H9 (cell line): Measurements from ENCODE around the gene HTR7. TPM values are rescaled to one million over a fixed set of nuclear protein-coding genes. Genes with fewer than 3 reads are reported as not detected.
A peak's percentile ranks its signal among the peaks of the same experiment; 100 is the strongest.

Experiments
- DNase-seq: peaks from one replicate; pipeline ENCODE4 v3.0.0-alpha.2; 2017
- H2AFZ ChIP-seq: one replicate; pipeline ENCODE4 v1.6.1; 2013; ENCODE audit warnings: mild to moderate bottlenecking, low read length, control low read depth, moderate library complexity
- H2AK5ac ChIP-seq: 2 replicates; pipeline ENCODE4 v1.6.1; 2013; ENCODE audit warnings: low read length, control low read depth, mixed read lengths; ENCODE audit not compliant: insufficient read length
- H2BK120ac ChIP-seq: one replicate; pipeline ENCODE4 v1.6.1; 2013; ENCODE audit warnings: low read depth, mild to moderate bottlenecking, low read length, control low read depth, inconsistent platforms; ENCODE audit not compliant: poor library complexity, severe bottlenecking
- H2BK12ac ChIP-seq: 2 replicates; pipeline ENCODE4 v1.6.1; 2013; ENCODE audit warnings: low read length, control low read depth, mixed read lengths, low read depth; ENCODE audit not compliant: insufficient read length
- H2BK15ac ChIP-seq: 2 replicates; pipeline ENCODE4 v1.6.1; 2013; ENCODE audit warnings: low read depth, low read length, control low read depth
- H2BK20ac ChIP-seq: one replicate; pipeline ENCODE4 v1.6.1; 2013; ENCODE audit warnings: low read depth, mild to moderate bottlenecking, low read length, control low read depth, inconsistent platforms; ENCODE audit not compliant: poor library complexity, severe bottlenecking
- H2BK5ac ChIP-seq: 2 replicates; pipeline ENCODE4 v1.6.1; 2013; ENCODE audit warnings: low read length, control low read depth, mixed read lengths; ENCODE audit not compliant: insufficient read length
- H3K14ac ChIP-seq: 2 replicates; pipeline ENCODE4 v1.6.1; 2013; ENCODE audit warnings: low read length, control low read depth; ENCODE audit not compliant: insufficient read depth
- H3K18ac ChIP-seq: 2 replicates; pipeline ENCODE4 v1.6.1; 2013; ENCODE audit warnings: low read depth, mild to moderate bottlenecking, mixed read lengths, low read length, control low read depth; ENCODE audit not compliant: insufficient read length
- H3K23ac ChIP-seq: 2 replicates; pipeline ENCODE4 v1.6.1; 2013; ENCODE audit warnings: low read length, control low read depth, mixed read lengths, low read depth; ENCODE audit not compliant: insufficient read length
- H3K23me2 ChIP-seq: 2 replicates; pipeline ENCODE4 v1.6.1; 2013; ENCODE audit warnings: low read depth, mild to moderate bottlenecking, mixed read lengths, low read length, control low read depth; ENCODE audit not compliant: insufficient read length, poor library complexity, severe bottlenecking
- H3K27ac ChIP-seq: 2 replicates; pipeline ENCODE4 v1.5.1; 2013; ENCODE audit warnings: low read length, control low read depth, mixed read lengths, low read depth; ENCODE audit not compliant: insufficient read length
- H3K27me3 ChIP-seq: 2 replicates; pipeline ENCODE4 v1.6.1; 2013; ENCODE audit warnings: low read length, control low read depth, inconsistent platforms; ENCODE audit not compliant: insufficient read depth
- H3K4ac ChIP-seq: 2 replicates; pipeline ENCODE4 v1.6.1; 2013; ENCODE audit warnings: low read depth, mild to moderate bottlenecking, control low read depth, inconsistent platforms, low read length, moderate library complexity
- H3K4me1 ChIP-seq: 2 replicates; pipeline ENCODE4 v1.6.1; 2013; ENCODE audit warnings: low read length, control low read depth, inconsistent platforms; ENCODE audit not compliant: insufficient read depth
- H3K4me2 ChIP-seq: 2 replicates; pipeline ENCODE4 v1.6.1; 2013; ENCODE audit warnings: low read length, control low read depth, mixed read lengths; ENCODE audit not compliant: insufficient read length, insufficient read depth
- H3K56ac ChIP-seq: 2 replicates; pipeline ENCODE4 v1.6.1; 2013; ENCODE audit warnings: low read depth, mild to moderate bottlenecking, mixed read lengths, low read length, control low read depth; ENCODE audit not compliant: insufficient read length
- H3K79me1 ChIP-seq: 2 replicates; pipeline ENCODE4 v1.6.1; 2013; ENCODE audit warnings: low read depth, mild to moderate bottlenecking, moderate library complexity, low read length, control low read depth, inconsistent platforms; ENCODE audit not compliant: insufficient read depth, poor library complexity, severe bottlenecking
- H3K79me2 ChIP-seq: 2 replicates; pipeline ENCODE4 v1.6.1; 2013; ENCODE audit warnings: low read length, control low read depth, inconsistent platforms; ENCODE audit not compliant: insufficient read depth
- H3K9ac ChIP-seq: 2 replicates; pipeline ENCODE4 v1.6.1; 2013; ENCODE audit warnings: low read length, control low read depth, mixed read lengths; ENCODE audit not compliant: insufficient read length; ENCODE audit errors: extremely low read depth
- H3K9me3 ChIP-seq: one replicate; pipeline ENCODE4 v1.6.1; 2013; ENCODE audit warnings: low read depth, low read length, inconsistent platforms; ENCODE audit not compliant: control insufficient read depth
- H3T11ph ChIP-seq: one replicate; pipeline ENCODE4 v1.6.1; 2013; ENCODE audit warnings: mild to moderate bottlenecking, low read length, control low read depth, inconsistent platforms
- H4K20me1 ChIP-seq: one replicate; pipeline ENCODE4 v1.6.1; 2013; ENCODE audit not compliant: control insufficient read depth, insufficient read length, insufficient read depth
- H4K5ac ChIP-seq: 2 replicates; pipeline ENCODE4 v1.6.1; 2013; ENCODE audit warnings: low read depth, mild to moderate bottlenecking, mixed read lengths, low read length, control low read depth; ENCODE audit not compliant: insufficient read length
- H4K8ac ChIP-seq: replicated peaks from 2 replicates; pipeline ENCODE4 v1.6.1; 2013; ENCODE audit warnings: low read length, control low read depth, mixed read lengths, low read depth; ENCODE audit not compliant: insufficient read length
- H4K91ac ChIP-seq: 2 replicates; pipeline ENCODE4 v1.6.1; 2013; ENCODE audit warnings: low read depth, mild to moderate bottlenecking, moderate library complexity, mixed read lengths, low read length, control low read depth; ENCODE audit not compliant: insufficient read length
- H3K27ac Mint-ChIP-seq, 3 experiments: 2 replicates in 2 of 3; 3 replicates in 1 of 3; pipeline ENCODE4 v1.8.0; 2020 to 2021; ENCODE audit warnings: mixed read lengths in 3 of 3, mild to moderate bottlenecking in 1 of 3, moderate library complexity in 1 of 3
- H3K27me3 Mint-ChIP-seq: 2 replicates; pipeline ENCODE4 v1.8.0; 2021; ENCODE audit warnings: low read depth, mild to moderate bottlenecking, moderate library complexity, mixed read lengths
- H3K36me3 Mint-ChIP-seq, 3 experiments: 2 replicates in 2 of 3; 3 replicates in 1 of 3; pipeline ENCODE4 v1.8.0; 2020 to 2021; ENCODE audit warnings: low read depth in 3 of 3, mixed read lengths in 3 of 3; ENCODE audit not compliant: insufficient read depth in 1 of 3
- H3K4me1 Mint-ChIP-seq, 2 experiments: 2 replicates each; pipeline ENCODE4 v1.8.0; 2020; ENCODE audit warnings: mixed read lengths in 2 of 2
- H3K4me3 Mint-ChIP-seq, 2 experiments: 2 replicates in 1 of 2; 3 replicates in 1 of 2; pipeline ENCODE4 v1.8.0; 2020 to 2021; ENCODE audit warnings: mild to moderate bottlenecking in 2 of 2, mixed read lengths in 2 of 2, moderate library complexity in 1 of 2
- H3K9me3 Mint-ChIP-seq, 2 experiments: 2 replicates in 1 of 2; 3 replicates in 1 of 2; pipeline ENCODE4 v1.8.0; 2020; ENCODE audit warnings: mild to moderate bottlenecking in 2 of 2, mixed read lengths in 2 of 2, moderate library complexity in 1 of 2
- WGBS: extraction: QIAGEN DNeasy Blood & Tissue Kit; methylation state at CpG from one replicate; pipeline ENCODE4 v1.1.7; 2013; ENCODE audit warnings: missing lambda C conversion rate, low lambda C conversion rate, mixed read lengths; ENCODE audit not compliant: insufficient read length; ENCODE audit errors: extremely low coverage; 5-methylcytosine and 5-hydroxymethylcytosine counted together
- total RNA-seq: library from RNA; stranded (reverse); gene quantifications from 2 replicates; pipeline ENCODE4 v1.2.1, GENCODE V29; 2021
- TF ChIP-seq, protein P1 (sequence below): fragments of 200-600 bp; sonication (generic); conservative IDR thresholded peaks from 3 replicates; pipeline ENCODE4 v1.8.0; 2021; ENCODE audit warnings: antibody characterized with exemption, mild to moderate bottlenecking

Gene HTR7
- total RNA-seq, 1 experiment from 2014 or later: 21.3 TPM

DNA sequence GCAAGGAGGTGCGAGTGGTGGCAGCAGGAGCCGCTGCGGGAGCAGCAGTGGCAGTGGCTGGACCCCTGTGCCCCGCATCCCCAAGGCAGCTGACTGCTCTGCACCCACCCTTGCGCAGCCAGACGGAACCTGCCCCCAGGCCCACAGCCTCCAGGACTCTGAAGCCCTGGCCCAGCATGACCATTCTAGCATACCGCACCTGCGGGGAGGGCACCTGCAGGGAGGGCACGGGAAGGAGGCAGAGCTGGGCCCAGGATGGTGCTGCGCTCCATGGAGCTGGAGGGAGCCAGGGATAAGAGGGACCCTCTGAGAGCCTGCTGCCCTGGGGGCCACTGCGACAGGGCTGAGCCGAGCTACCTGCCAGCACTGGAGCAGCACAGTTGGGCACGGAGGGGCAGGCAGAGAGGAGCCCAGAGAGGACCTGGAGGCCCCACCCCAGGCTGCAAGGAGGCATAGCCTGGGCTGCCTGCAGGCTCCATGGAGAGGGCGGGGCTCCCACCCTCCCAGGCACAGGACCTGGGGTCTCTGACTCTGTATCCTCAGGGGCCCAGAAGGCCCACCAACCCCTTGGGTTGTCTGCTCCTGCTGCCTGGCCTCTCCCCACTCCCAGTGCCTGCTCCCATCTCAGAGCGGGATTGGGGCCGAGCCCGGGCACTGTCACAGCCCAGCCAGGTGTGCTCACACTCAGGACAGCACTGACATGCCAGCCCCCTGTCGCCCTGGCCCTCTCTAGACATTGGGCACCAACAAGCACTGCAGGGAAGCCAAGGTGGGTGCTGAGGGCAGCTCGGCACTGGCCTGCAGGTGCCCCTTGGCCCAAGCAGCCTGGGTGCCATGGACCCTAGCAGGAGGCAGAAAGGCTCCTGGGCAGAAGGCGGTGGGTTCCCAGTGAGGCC is 87.6 kb downstream of the HTR7 start:
- Histone ChIP-seq H2AK5ac (no peak overlapping the region), H4K91ac (no peak overlapping the region), H2AFZ (no peak overlapping the region), H4K5ac (no peak overlapping the region), H3K9ac (no peak overlapping the region), H3K23ac (no peak overlapping the region), H2BK12ac (no peak overlapping the region), H3K79me1 (no peaks in the 10 kb centered on the region), H3T11ph (no peak overlapping the region), H3K23me2 (no peaks in the 10 kb centered on the region), H2BK20ac (no peak overlapping the region), H4K20me1 (no peaks in the 10 kb centered on the region), H3K56ac (no peak overlapping the region), H3K18ac (no peak overlapping the region), H2BK120ac (no peak overlapping the region), H3K27me3 (no peaks in the 10 kb centered on the region), H2BK15ac (no peak overlapping the region), H3K79me2 (no peaks in the 10 kb centered on the region), H3K14ac (no peak overlapping the region; the same call in 1 of the 2 replicates), H3K27ac (no peak overlapping the region), H3K4me1 (no peaks in the 10 kb centered on the region), H3K9me3 (no peaks in the 10 kb centered on the region), H3K4me2 (no peak overlapping the region), H3K4ac (no peak overlapping the region), H2BK5ac (no peak overlapping the region), H4K8ac (no peak overlapping the region)
- Mint-ChIP-seq H3K9me3 (no peaks in the 10 kb centered on the region), H3K27me3 (no peaks in the 10 kb centered on the region; the same call in 1 of the 2 replicates), H3K4me3 (no peak overlapping the region), H3K36me3 (no peaks in the 10 kb centered on the region; a peak in 1 of 7 replicates), H3K27ac (no peak overlapping the region), H3K4me1 (peaks cover 2 to 8% of the 10 kb centered on the region in 2 experiments)
- TF ChIP-seq, protein P1, sequence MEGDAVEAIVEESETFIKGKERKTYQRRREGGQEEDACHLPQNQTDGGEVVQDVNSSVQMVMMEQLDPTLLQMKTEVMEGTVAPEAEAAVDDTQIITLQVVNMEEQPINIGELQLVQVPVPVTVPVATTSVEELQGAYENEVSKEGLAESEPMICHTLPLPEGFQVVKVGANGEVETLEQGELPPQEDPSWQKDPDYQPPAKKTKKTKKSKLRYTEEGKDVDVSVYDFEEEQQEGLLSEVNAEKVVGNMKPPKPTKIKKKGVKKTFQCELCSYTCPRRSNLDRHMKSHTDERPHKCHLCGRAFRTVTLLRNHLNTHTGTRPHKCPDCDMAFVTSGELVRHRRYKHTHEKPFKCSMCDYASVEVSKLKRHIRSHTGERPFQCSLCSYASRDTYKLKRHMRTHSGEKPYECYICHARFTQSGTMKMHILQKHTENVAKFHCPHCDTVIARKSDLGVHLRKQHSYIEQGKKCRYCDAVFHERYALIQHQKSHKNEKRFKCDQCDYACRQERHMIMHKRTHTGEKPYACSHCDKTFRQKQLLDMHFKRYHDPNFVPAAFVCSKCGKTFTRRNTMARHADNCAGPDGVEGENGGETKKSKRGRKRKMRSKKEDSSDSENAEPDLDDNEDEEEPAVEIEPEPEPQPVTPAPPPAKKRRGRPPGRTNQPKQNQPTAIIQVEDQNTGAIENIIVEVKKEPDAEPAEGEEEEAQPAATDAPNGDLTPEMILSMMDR: no peak
- no CpG with 5 or more reads among the region's 20 CpGs for WGBS
- DNase-seq: peak; percentile 31
